Endothelial cell of umbilical vein (primary cell): ENCODE data around the gene GDPD4. TPM values are rescaled to one million over a fixed set of nuclear protein-coding genes. Genes with fewer than 3 reads are reported as not detected.

Experiments
- BruUV-seq: library from RNA; stranded (reverse); fragments of 400-500 nt; replicated peaks from 2 replicates; lab custom pipeline; 2021; lab: Mats Ljungman, UMichigan
- CTCF ChIA-PET: fragments of 300-600, 350-600 bp; sonication (Branson Sonifier 250); formaldehyde crosslinking; loops from one replicate; lab custom pipeline; 2021; ENCODE audit warnings: antibody characterized with exemption, inconsistent platforms; lab: Charles Lee
- POLR2A ChIA-PET: fragments of 300-600, 350-600 bp; sonication (Branson Sonifier 250); formaldehyde crosslinking; loops from one replicate; lab custom pipeline; 2021; ENCODE audit warnings: antibody characterized with exemption, inconsistent platforms; lab: Charles Lee
- DNase-seq: peaks from one replicate; pipeline ENCODE4 v3.0.0-alpha.2; 2011; ENCODE audit warnings: low read depth, low spot score
- FAIRE-seq: peaks from 2 replicates; lab custom pipeline; 2011; peaks lifted over from hg19 to GRCh38; lab: Jason Lieb, UNC
- H2AFZ ChIP-seq: 2 replicates; pipeline ENCODE4 v1.6.0; 2012; ENCODE audit warnings: low read depth, low read length, control low read depth, inconsistent platforms
- H3K27ac ChIP-seq: 2 replicates; pipeline ENCODE4 v1.5.1; 2011; ENCODE audit warnings: low read depth, mild to moderate bottlenecking, control low read depth, low read length, moderate library complexity; ENCODE audit not compliant: insufficient read depth
- H3K27me3 ChIP-seq, 2 experiments: 2 replicates each; pipeline versions ENCODE4 v1.6.0 to v1.6.1; 2011; ENCODE audit warnings: low read length in 2 of 2, mixed read lengths in 1 of 2; ENCODE audit not compliant: control insufficient read depth in 2 of 2, insufficient read depth in 2 of 2
- H3K36me3 ChIP-seq, 2 experiments: 2 replicates in 1 of 2; 3 replicates in 1 of 2; pipeline ENCODE4 v1.5.1; 2011; ENCODE audit warnings: low read length in 2 of 2, mild to moderate bottlenecking in 1 of 2, moderate library complexity in 1 of 2; ENCODE audit not compliant: control insufficient read depth in 2 of 2, insufficient read depth in 2 of 2; ENCODE audit errors: extremely low read depth in 1 of 2
- H3K4me1 ChIP-seq: 3 replicates; pipeline ENCODE4 v1.5.1; 2011; ENCODE audit warnings: mild to moderate bottlenecking, low read length; ENCODE audit not compliant: control insufficient read depth, insufficient read depth; ENCODE audit errors: extremely low read depth
- H3K4me2 ChIP-seq: 2 replicates; pipeline ENCODE4 v1.6.1; 2011; ENCODE audit warnings: low read length, control low read depth, mixed read lengths; ENCODE audit not compliant: insufficient read depth
- H3K4me3 ChIP-seq, 3 experiments: fragments of 200-600 bp in 1 of 3; sonication (generic), shearing (Covaris generic) in 1 of 3; replicated peaks in 1 of 3; 2 replicates each; pipeline ENCODE4 v1.5.1; 2011 to 2016; ENCODE audit warnings: control low read depth in 3 of 3, low read length in 3 of 3, mild to moderate bottlenecking in 2 of 3, inconsistent platforms in 1 of 3, low read depth in 1 of 3, moderate library complexity in 1 of 3; ENCODE audit not compliant: insufficient read depth in 1 of 3
- H3K79me2 ChIP-seq: 2 replicates; pipeline ENCODE4 v1.6.0; 2012; ENCODE audit warnings: low read length, inconsistent platforms; ENCODE audit not compliant: control insufficient read depth, insufficient read depth
- H3K9ac ChIP-seq: replicated peaks from 2 replicates; pipeline ENCODE3; 2011; ENCODE audit warnings: low read length, control low read depth; ENCODE audit not compliant: insufficient read depth; ENCODE audit errors: extremely low read depth
- H3K9me1 ChIP-seq: replicated peaks from 3 replicates; pipeline ENCODE4 v1.6.0; 2011; ENCODE audit warnings: mild to moderate bottlenecking, low read length; ENCODE audit not compliant: control insufficient read depth, insufficient read depth; ENCODE audit errors: extremely low read depth
- H3K9me3 ChIP-seq: replicated peaks from 2 replicates; pipeline ENCODE4 v1.5.1; 2012; ENCODE audit warnings: low read length, inconsistent platforms; ENCODE audit not compliant: control insufficient read depth, insufficient read depth
- H4K20me1 ChIP-seq: replicated peaks from 2 replicates; pipeline ENCODE3; 2011; ENCODE audit warnings: mild to moderate bottlenecking, low read length; ENCODE audit not compliant: control insufficient read depth, insufficient read depth; ENCODE audit errors: extremely low read depth
- EZH2 ChIP-seq: IDR thresholded peaks from 2 replicates; pipeline ENCODE4 v1.6.1; 2012; ENCODE audit warnings: borderline replicate concordance, low read depth, mild to moderate bottlenecking, moderate library complexity, low read length, inconsistent platforms; ENCODE audit not compliant: severe bottlenecking
- FOS ChIP-seq: IDR thresholded peaks from 2 replicates; pipeline ENCODE4 v1.6.1; 2011; ENCODE audit warnings: mild to moderate bottlenecking, low read length, moderate library complexity, borderline replicate concordance; ENCODE audit not compliant: insufficient read depth
- GATA2 ChIP-seq: IDR thresholded peaks from 2 replicates; pipeline ENCODE4 v1.7.0; 2011; ENCODE audit warnings: low read depth, mild to moderate bottlenecking, moderate library complexity, mixed read lengths, low read length; ENCODE audit not compliant: insufficient read length, insufficient read depth
- JUN ChIP-seq: IDR thresholded peaks from 2 replicates; pipeline ENCODE4 v1.6.1; 2011; ENCODE audit warnings: borderline replicate concordance, low read depth; ENCODE audit not compliant: insufficient read length, insufficient read depth
- MYC ChIP-seq: IDR thresholded peaks from one replicate; pipeline ENCODE4 v1.6.1; 2011; ENCODE audit warnings: mild to moderate bottlenecking, low read depth, low read length
- POLR2A ChIP-seq: IDR thresholded peaks from 2 replicates; pipeline ENCODE4 v1.6.1; 2012; ENCODE audit warnings: low read depth, mild to moderate bottlenecking, control low read depth, low read length
- POLR2AphosphoS5 ChIP-seq: IDR thresholded peaks from 2 replicates; pipeline ENCODE4 v1.6.1; 2012; ENCODE audit warnings: low read depth, mild to moderate bottlenecking, control low read depth, low read length, moderate library complexity; ENCODE audit not compliant: insufficient read depth
- dilution Hi-C: fragments of 300-500 bp; cut with MboI; formaldehyde crosslinking; loops from one replicate; pipeline ENCODE4 v1.15.0; 2019; ENCODE audit warnings: low sequenced_read_pairs; ENCODE audit not compliant: extremely low pct_ligation_motif_present
- intact Hi-C: fragments of 100-400 bp; cut with micrococcal nuclease; formaldehyde crosslinking; loops from one replicate; pipeline ENCODE4 v1.10.0; 2022
- polyA plus RNA-seq, 4 experiments: library from polyadenylated mRNA; depleted of rRNA in 3 of 4; stranded (reverse) in 3 of 4; unstranded in 1 of 4; fragments of >200 nt; gene quantifications; 2 replicates each; pipeline versions ENCODE4 v1.2.1 to v1.2.3, GENCODE V29; 2011 to 2012; ENCODE audit warnings: missing spikeins in 1 of 4
- total RNA-seq: library from RNA; stranded (reverse); gene quantifications from 2 replicates; pipeline ENCODE4 v1.2.3, GENCODE V29; 2021
- TF ChIP-seq, protein P1 (sequence below), 2 donors: IDR thresholded peaks; 1 replicate in 1 of 2; 2 replicates in 1 of 2; pipeline ENCODE4 v1.5.1; 2011; ENCODE audit warnings: low read length in 2 of 2, mild to moderate bottlenecking in 2 of 2, moderate library complexity in 2 of 2, control low read depth in 1 of 2, inconsistent platforms in 1 of 2, low read depth in 1 of 2; ENCODE audit not compliant: insufficient read depth in 1 of 2; ENCODE audit errors: extremely low read depth in 1 of 2
- TF ChIP-seq, protein P2 (sequence below): IDR thresholded peaks from 2 replicates; pipeline ENCODE4 v1.6.1; 2011; ENCODE audit not compliant: insufficient read depth, insufficient read length

The GDPD4 gene
- total and polyA plus RNA-seq, 2 donors (not counting 3 experiments of a cell fraction or from before 2014, with no cell fraction given) = not detected

DNA sequence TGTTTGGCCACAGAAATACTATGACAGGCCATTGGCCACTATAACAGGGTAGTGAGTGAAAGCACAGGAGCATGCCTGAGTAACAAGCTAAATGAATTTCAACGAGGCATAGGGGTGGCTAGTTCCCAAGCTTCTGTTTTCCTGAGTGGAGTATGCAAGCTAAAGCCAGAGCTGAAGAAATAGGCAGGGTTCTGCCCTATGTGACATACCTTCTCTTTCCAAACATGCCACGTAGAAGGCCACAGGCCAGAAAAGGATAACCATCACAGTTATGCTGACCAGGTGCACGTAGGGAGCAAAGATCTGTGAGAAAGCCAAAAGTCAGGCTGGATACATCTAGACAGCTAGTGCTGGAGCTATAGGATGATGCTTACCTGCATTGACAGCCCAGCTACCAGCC, 30.6 kb downstream of the GDPD4 start:
- Histone ChIP-seq H3K9me3 (no peaks in the 10 kb centered on the region), H3K9ac (no peak overlapping the region), H3K36me3 (no peaks in the 10 kb centered on the region), H3K27me3 (peaks cover 2 to 3% of the 10 kb centered on the region in 2 experiments), H3K4me2 (no peak overlapping the region), H2AFZ (no peak overlapping the region), H3K4me3 (no peak overlapping the region), H3K79me2 (no peaks in the 10 kb centered on the region), H4K20me1 (no peaks in the 10 kb centered on the region), H3K9me1 (no peaks in the 10 kb centered on the region), H3K27ac (no peak overlapping the region), H3K4me1 (no peaks in the 10 kb centered on the region)
- POLR2A ChIA-PET = interaction anchor here (0.5 kb wide), 1 partner anchor 223 kb away, joined by 3 read pairs; no protein-coding TSS in a partner anchor
- dilution Hi-C loops = no loop called here
- intact Hi-C loops = no loop called here
- no TSS peak for BruUV-seq
- CTCF ChIA-PET = interaction anchor here (1.2 to 1.4 kb wide), 3 partner anchors 10 to 277 kb away, joined by 3 to 4 read pairs (median 3); no protein-coding TSS in a partner anchor
- FAIRE-seq (no peak), DNase-seq (no peak)
- TF ChIP-seq JUN (no peak), MYC (no peak), EZH2 (no peak), GATA2 (no peak), FOS (no peak), POLR2A (no peak), POLR2AphosphoS5 (no peak)
- TF ChIP-seq, protein P1, sequence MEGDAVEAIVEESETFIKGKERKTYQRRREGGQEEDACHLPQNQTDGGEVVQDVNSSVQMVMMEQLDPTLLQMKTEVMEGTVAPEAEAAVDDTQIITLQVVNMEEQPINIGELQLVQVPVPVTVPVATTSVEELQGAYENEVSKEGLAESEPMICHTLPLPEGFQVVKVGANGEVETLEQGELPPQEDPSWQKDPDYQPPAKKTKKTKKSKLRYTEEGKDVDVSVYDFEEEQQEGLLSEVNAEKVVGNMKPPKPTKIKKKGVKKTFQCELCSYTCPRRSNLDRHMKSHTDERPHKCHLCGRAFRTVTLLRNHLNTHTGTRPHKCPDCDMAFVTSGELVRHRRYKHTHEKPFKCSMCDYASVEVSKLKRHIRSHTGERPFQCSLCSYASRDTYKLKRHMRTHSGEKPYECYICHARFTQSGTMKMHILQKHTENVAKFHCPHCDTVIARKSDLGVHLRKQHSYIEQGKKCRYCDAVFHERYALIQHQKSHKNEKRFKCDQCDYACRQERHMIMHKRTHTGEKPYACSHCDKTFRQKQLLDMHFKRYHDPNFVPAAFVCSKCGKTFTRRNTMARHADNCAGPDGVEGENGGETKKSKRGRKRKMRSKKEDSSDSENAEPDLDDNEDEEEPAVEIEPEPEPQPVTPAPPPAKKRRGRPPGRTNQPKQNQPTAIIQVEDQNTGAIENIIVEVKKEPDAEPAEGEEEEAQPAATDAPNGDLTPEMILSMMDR (IDR thresholded peaks at IDR 0.05; ENCODE audit: extremely low read depth in 1 of 2, insufficient read depth in 1 of 2, low read depth in 1 of 2, low read length in 2 of 2) = no peak
- TF ChIP-seq, protein P2, sequence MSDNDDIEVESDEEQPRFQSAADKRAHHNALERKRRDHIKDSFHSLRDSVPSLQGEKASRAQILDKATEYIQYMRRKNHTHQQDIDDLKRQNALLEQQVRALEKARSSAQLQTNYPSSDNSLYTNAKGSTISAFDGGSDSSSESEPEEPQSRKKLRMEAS = no peak
